OCI-LY3 (cell line): Measurements from ENCODE around the gene TMEM168.
"Not testable (repeated sequence)": the region's sequence is repeated elsewhere in the genome, so short reads cannot be mapped to it uniquely, and the experiment has no call there.

ENCODE experiments used
- H2AFZ ChIP-seq: fragments of 200-600, 300-600 bp; shearing (Covaris generic); 2 replicates; pipeline ENCODE4 v1.6.0; 2014; ENCODE audit warnings: antibody characterized with exemption, low read depth, low read length
- H3K27ac ChIP-seq: fragments of 200-600, 300-600 bp; sonication (generic); 2 replicates; pipeline ENCODE4 v1.5.1; 2014; ENCODE audit warnings: mild to moderate bottlenecking, low read length, moderate library complexity, mixed read lengths
- H3K27me3 ChIP-seq: fragments of 200-600, 300-600 bp; sonication (generic); 2 replicates; pipeline ENCODE4 v1.6.1; 2014; ENCODE audit warnings: low read depth, low read length, mixed read lengths
- H3K36me3 ChIP-seq: fragments of 200-600, 300-600 bp; sonication (generic); replicated peaks from 2 replicates; pipeline ENCODE3; 2014; ENCODE audit warnings: low read depth, low read length, mixed read lengths
- H3K4me1 ChIP-seq: fragments of 300-600, 200-600 bp; sonication (generic); 2 replicates; pipeline ENCODE4 v1.6.1; 2014; ENCODE audit warnings: low read length, mixed read lengths
- H3K4me2 ChIP-seq: fragments of 200-600, 300-600 bp; sonication (generic); 2 replicates; pipeline ENCODE4 v1.6.1; 2014; ENCODE audit warnings: low read length, mixed read lengths
- H3K4me3 ChIP-seq: fragments of 300-600, 200-600 bp; sonication (generic); 2 replicates; pipeline ENCODE4 v1.5.1; 2014; ENCODE audit warnings: antibody characterized with exemption, mild to moderate bottlenecking, low read length, moderate library complexity
- H3K79me2 ChIP-seq: fragments of 300-600, 200-600 bp; shearing (Covaris generic); 2 replicates; pipeline ENCODE4 v1.6.1; 2014; ENCODE audit warnings: mild to moderate bottlenecking, low read length, mixed read lengths
- H3K9ac ChIP-seq: fragments of 300-600, 200-600 bp; shearing (Covaris generic); 2 replicates; pipeline ENCODE4 v1.6.0; 2014; ENCODE audit warnings: mild to moderate bottlenecking, low read length, moderate library complexity
- H3K9me3 ChIP-seq: fragments of 200-600, 300-600 bp; shearing (Covaris generic); 2 replicates; pipeline ENCODE4 v1.6.1; 2014; ENCODE audit warnings: low read length, mixed read lengths; ENCODE audit not compliant: insufficient read depth
- H4K20me1 ChIP-seq: fragments of 200-600, 300-600 bp; sonication (generic); 2 replicates; pipeline ENCODE4 v1.6.1; 2016; ENCODE audit warnings: low read length, mixed read lengths; ENCODE audit not compliant: insufficient read depth
- EZH2phosphoT487 ChIP-seq: fragments of 200-600 bp; shearing (Covaris generic); IDR thresholded peaks from 2 replicates; pipeline ENCODE4 v1.6.1; 2018; ENCODE audit warnings: antibody characterized with exemption, mixed run types, low read depth
- TF ChIP-seq, protein P1 (sequence below): fragments of 200-600, 300-600 bp; sonication (generic); IDR thresholded peaks from 2 replicates; pipeline ENCODE4 v1.5.1; 2014; ENCODE audit warnings: antibody characterized with exemption, low read length, low read depth

The TMEM168 gene, protein sequence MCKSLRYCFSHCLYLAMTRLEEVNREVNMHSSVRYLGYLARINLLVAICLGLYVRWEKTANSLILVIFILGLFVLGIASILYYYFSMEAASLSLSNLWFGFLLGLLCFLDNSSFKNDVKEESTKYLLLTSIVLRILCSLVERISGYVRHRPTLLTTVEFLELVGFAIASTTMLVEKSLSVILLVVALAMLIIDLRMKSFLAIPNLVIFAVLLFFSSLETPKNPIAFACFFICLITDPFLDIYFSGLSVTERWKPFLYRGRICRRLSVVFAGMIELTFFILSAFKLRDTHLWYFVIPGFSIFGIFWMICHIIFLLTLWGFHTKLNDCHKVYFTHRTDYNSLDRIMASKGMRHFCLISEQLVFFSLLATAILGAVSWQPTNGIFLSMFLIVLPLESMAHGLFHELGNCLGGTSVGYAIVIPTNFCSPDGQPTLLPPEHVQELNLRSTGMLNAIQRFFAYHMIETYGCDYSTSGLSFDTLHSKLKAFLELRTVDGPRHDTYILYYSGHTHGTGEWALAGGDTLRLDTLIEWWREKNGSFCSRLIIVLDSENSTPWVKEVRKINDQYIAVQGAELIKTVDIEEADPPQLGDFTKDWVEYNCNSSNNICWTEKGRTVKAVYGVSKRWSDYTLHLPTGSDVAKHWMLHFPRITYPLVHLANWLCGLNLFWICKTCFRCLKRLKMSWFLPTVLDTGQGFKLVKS

DNA sequence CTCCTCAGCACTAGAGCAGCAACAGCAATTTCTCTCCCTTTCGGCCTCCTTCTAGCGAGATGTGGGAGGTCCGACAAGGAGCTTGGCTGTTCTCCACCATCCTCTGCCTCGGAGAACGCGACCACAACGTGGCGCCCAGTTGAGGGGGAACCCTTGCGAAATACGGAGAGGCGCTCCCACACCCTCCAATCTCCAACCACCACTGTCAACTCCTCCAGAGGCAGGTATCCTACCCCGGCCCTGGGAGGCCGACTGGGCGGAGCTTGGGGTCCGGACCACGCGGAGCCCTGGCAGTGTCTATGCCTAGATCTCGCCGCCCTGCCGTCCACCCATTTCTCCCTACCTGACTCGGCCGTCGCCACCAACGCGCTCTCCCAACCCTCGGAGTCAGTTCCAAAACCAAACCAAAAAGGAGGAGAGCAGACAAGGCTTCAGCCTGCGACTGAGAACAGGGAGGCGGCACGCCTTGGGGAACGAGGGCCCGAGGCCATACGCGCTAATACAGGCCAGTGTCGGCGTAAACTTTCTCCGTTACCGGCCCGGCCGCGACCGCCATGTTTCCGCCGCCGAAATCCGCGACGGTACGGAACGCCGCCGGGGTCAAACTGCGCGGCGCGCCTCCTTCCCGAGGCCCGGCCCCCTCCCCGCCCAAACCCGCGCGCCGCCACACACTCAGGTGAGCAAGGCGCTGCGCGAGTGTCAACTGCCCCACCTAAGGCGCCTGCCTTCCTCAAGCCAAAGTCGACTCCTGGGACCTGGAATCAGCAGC is at the start of gene TMEM168:
TMEM168 (minus strand) TSS at position 577 of the 769 bp plus-strand sequence. CDS start 5,568 bp downstream, outside the sequence.
- Histone ChIP-seq H3K4me2 (peak within 1 kb of the TSS; percentile 98), H3K4me1 (peaks cover 17% of the 10 kb centered on the region), H3K9ac (peak within 1 kb of the TSS; percentile 100), H3K9me3 (no peaks in the 10 kb centered on the region), H3K27me3 (no peaks in the 10 kb centered on the region), H3K27ac (peak within 1 kb of the TSS; percentile 96), H3K36me3 (no peaks in the 10 kb centered on the region), H2AFZ (peak within 1 kb of the TSS; percentile 100), H3K4me3 (peak within 1 kb of the TSS; percentile 93), H4K20me1 (no peaks in the 10 kb centered on the region), H3K79me2 (peaks cover 48% of the 10 kb centered on the region)
- no peak for TF ChIP-seq EZH2phosphoT487
- TF ChIP-seq, protein P1, sequence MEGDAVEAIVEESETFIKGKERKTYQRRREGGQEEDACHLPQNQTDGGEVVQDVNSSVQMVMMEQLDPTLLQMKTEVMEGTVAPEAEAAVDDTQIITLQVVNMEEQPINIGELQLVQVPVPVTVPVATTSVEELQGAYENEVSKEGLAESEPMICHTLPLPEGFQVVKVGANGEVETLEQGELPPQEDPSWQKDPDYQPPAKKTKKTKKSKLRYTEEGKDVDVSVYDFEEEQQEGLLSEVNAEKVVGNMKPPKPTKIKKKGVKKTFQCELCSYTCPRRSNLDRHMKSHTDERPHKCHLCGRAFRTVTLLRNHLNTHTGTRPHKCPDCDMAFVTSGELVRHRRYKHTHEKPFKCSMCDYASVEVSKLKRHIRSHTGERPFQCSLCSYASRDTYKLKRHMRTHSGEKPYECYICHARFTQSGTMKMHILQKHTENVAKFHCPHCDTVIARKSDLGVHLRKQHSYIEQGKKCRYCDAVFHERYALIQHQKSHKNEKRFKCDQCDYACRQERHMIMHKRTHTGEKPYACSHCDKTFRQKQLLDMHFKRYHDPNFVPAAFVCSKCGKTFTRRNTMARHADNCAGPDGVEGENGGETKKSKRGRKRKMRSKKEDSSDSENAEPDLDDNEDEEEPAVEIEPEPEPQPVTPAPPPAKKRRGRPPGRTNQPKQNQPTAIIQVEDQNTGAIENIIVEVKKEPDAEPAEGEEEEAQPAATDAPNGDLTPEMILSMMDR, result no peak

- not testable (repeated sequence) for H2AFZ ChIP-seq, H3K4me1 ChIP-seq, H3K4me3 ChIP-seq, H3K79me2 ChIP-seq, H3K36me3 ChIP-seq, H3K9ac ChIP-seq, H3K9me3 ChIP-seq, H3K27me3 ChIP-seq, H3K4me2 ChIP-seq, H3K27ac ChIP-seq, H4K20me1 ChIP-seq
Measured at GRCh38 chr7:112835928-112836327, 45.7 kb upstream of the TMEM168 start.

- H3K27ac ChIP-seq, result no peak overlapping the region
- H3K9ac ChIP-seq, result no peak overlapping the region
- H3K79me2 ChIP-seq, result no peaks in the 10 kb centered on the region
- TF ChIP-seq, protein P1, result no peak
- TF ChIP-seq EZH2phosphoT487, result no peak
- H3K4me1 ChIP-seq, result peaks cover 3% of the 10 kb centered on the region; the same call in 1 of the 2 replicates
- H3K36me3 ChIP-seq, result peaks cover 25% of the 10 kb centered on the region
- H4K20me1 ChIP-seq, result no peaks in the 10 kb centered on the region
- no peak overlapping the region for H3K4me2 ChIP-seq
- H2AFZ ChIP-seq, result no peak overlapping the region
- no peaks in the 10 kb centered on the region for H3K27me3 ChIP-seq
- no peak overlapping the region for H3K4me3 ChIP-seq
- peaks cover 13% of the 10 kb centered on the region; the same call in 1 of the 2 replicates for H3K9me3 ChIP-seq
Measured at GRCh38 chr7:112833082-112833481, 42.9 kb upstream of the TMEM168 start.

- Histone ChIP-seq H3K4me1 (peaks cover 3% of the 10 kb centered on the region; the same call in 1 of the 2 replicates), H3K79me2 (no peaks in the 10 kb centered on the region), H3K9ac (no peak overlapping the region), H3K9me3 (peaks cover 13% of the 10 kb centered on the region; the same call in 1 of the 2 replicates), H2AFZ (no peak overlapping the region), H3K4me2 (no peak overlapping the region), H3K27ac (no peak overlapping the region), H4K20me1 (no peaks in the 10 kb centered on the region), H3K27me3 (no peaks in the 10 kb centered on the region), H3K36me3 (peaks cover 27% of the 10 kb centered on the region), H3K4me3 (no peak overlapping the region)
- TF ChIP-seq EZH2phosphoT487, result no peak
- TF ChIP-seq, protein P1, result no peak
Measured at GRCh38 chr7:112830769-112831168, 40.6 kb upstream of the TMEM168 start.
